Heart left ventricle (tissue), 13 donors: ENCODE results near the gene STK38.

Experiments
- CTCF ChIP-seq, 12 donors: fragments of 200-600 bp; sonication (generic) in 4 of 12; IDR thresholded peaks; one replicate each; pipeline versions ENCODE4 v1.5.0 to v1.8.0; 2018 to 2022; ENCODE audit warnings: antibody characterized with exemption in 12 of 12, mild to moderate bottlenecking in 5 of 12
- POLR2A ChIP-seq, 2 donors: fragments of 450-650 bp; IDR thresholded peaks; one replicate each; pipeline ENCODE4 v1.6.1; 2017; ENCODE audit warnings: antibody characterized with exemption in 2 of 2, mild to moderate bottlenecking in 2 of 2, moderate library complexity in 2 of 2
- donor health status: ischemic (EF 13 %, LVEDD 7.1; RV severe dilation, severe dysfunction).
- donor health status: DM: no; HTN: yes; CAD: no.
- donor health status: DM: no; HTN: no; CAD: no.
- donor health status: ischemic (EF 25% LVEDD 6.9; RV normal size, moderate dysfunction).
- donor health status: ischemic (EF 25% LVEDD 5.7; RV mildly dilated, moderate dysfunction).
- donor health status: ischemic (EF 35%, LVEDD 5.7; RV mildly dilated, moderate dysfunction).
- donor health status: nonischemic (EF 11% LVEDD 7.7; RV severe dilation, severe dysfunction).
- donor health status: DM: yes; HTN: yes; CAD: no.
- donor health status: PGD.
- donor health status: ischemic (EF 29% LVEDD 5.4; RV normal size, mild dysfunction).
- donor health status: nonischemic (EF 23%, LVEDD 6.1; RV moderate dilation, normal function).

GRCh38 chr6:36560822-36561221 lies 13.5 kb upstream of the STK38 start:
- TF ChIP-seq CTCF (IDR thresholded peaks at IDR 0.05), result no peak
- no peak for TF ChIP-seq POLR2A (IDR thresholded peaks at IDR 0.05)
